DMS114 treated with DMSO at 0.1 percent for 48 hours (cell line): ENCODE measurements around the gene ZCCHC7.
"Not testable (repeated sequence)": the region's sequence is repeated elsewhere in the genome, so short reads cannot be mapped to it uniquely, and the experiment has no call there.

Experiments used
- DNase-seq: peaks from one replicate; lab custom pipeline; 2025; ENCODE audit not compliant: unreplicated experiment; lab: John Stamatoyannopoulos, UW

The ZCCHC7 gene

GRCh38 chr9:37390759-37391158 is 270.4 kb downstream of the ZCCHC7 start:
- DNase-seq = no peak

GRCh38 chr9:37392272-37392671 is 271.9 kb downstream of the ZCCHC7 start:
- no peak for DNase-seq

GRCh38 chr9:37395229-37395628 is 274.9 kb downstream of the ZCCHC7 start:
- DNase-seq = no peak

GRCh38 chr9:37395663-37396062 is 275.3 kb downstream of the ZCCHC7 start:
- DNase-seq = no peak

- not testable (repeated sequence) for DNase-seq
Measured at GRCh38 chr9:37397948-37398347, 277.6 kb downstream of the ZCCHC7 start.

GRCh38 chr9:37398464-37399025 is 278.2 kb downstream of the ZCCHC7 start:
- DNase-seq = no peak

GRCh38 chr9:37399336-37399735 is 279.0 kb downstream of the ZCCHC7 start:
- DNase-seq = no peak

DNA sequence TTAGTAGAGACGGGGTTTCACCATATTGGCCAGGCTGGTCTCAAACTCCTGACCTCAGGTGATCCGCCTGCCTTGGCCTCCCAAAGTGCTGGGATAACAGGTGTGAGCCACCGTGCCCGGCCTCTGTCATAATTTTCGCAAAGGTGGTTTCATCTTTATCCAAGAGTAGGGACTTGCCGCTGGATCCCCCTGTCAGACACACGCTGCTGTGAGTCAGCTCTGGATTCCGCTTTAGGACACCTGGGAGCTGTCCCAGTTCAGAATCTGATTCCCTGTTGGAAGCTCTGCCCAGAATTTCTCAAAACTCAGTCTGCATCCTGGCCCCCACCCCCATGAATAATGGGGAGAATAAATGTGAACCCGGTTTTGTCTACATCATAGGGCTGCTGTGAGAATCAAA is 284.2 kb downstream of the ZCCHC7 start:
- no peak for DNase-seq

DNA sequence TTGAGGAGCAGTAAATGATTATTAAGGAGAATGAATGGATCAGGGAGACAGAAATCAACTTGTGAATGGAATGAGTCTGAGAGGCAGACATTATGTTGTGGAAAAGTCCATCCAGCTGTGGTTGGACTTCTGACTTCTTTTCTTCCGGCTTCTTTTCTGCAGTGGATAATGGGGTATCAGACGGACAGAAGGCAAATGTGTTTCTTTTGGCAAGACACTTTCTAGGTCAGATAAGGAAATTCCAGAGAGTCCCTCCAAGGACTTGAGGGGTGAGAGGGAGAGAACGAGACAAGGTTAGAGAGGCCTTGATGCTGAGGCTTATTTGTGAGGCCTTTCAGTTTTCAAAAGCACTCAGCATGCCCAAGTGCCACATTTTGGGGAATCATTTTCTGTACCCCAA is 285.0 kb downstream of the ZCCHC7 start:
- no peak for DNase-seq

DNA sequence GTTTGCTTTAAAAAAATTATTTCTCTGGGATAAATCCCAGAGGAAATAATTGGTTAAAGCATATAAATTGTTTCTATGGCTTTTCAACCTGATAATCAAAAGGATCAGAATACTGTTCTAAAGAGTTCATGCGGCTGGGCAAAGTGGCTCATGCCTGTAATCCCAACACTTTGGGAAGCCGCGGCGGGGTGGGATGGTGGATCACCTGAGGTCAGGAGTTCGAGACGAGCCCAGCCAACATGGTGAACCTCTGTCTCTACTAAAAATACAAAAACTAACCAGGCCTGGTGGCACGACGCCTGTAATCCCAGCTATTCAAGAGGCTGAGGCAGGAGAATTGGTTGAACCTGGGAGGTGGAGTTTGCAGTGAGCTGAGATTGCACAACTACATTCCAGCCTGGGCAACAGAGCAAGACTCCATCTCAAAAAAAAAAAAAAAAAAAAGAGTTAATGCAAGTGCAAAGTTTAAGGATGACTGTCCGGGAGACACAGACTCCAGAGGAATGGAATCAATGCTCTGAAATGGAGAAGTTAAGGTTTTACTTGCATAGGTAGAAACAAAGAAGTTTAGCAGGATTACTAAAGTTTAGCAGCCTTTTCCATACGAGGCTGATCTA is 285.5 kb downstream of the ZCCHC7 start:
- DNase-seq = no peak

- no peak for DNase-seq
Measured at GRCh38 chr9:37406603-37407401, 286.4 kb downstream of the ZCCHC7 start.

DNA sequence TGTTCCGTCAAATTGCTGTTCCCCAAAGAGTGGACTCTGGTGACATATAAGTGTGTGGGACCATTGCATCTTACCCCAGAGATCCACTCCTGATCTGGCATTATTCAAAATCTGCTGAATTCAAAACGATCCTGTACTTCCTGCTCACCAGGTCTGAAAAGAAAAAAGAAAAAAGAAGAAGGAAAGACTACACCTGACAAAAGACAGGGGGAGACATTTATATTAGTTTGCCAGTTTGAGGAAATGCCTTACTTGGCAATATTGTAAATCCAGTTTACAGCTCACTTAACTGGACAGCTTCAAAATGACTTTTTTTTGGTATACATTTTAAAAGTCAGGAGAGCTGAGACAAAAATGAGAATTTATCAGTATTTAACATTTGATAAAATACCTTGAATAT is 287.1 kb downstream of the ZCCHC7 start:
- DNase-seq = no peak
